COR-L47 (cell line): ENCODE results near the gene SYT10.
"Not testable (repeated sequence)": the region's sequence is repeated elsewhere in the genome, so short reads cannot be mapped to it uniquely, and the experiment has no call there.

Source experiments
- DNase-seq: peaks from one replicate; lab custom pipeline; 2025; lab: John Stamatoyannopoulos, UW

SYT10 gene

GRCh38 chr12:33349791-33350190 is 89.8 kb downstream of the SYT10 start:
- DNase-seq, result no peak

- DNase-seq, result not testable (repeated sequence)
These were observed 107.6 kb downstream of the SYT10 start for GRCh38 chr12:33331961-33332398.

- no peak for DNase-seq
These were observed 108.7 kb downstream of the SYT10 start for GRCh38 chr12:33330940-33331339.
